RCC 7860 (cell line): ENCODE data around the gene KRT71.

ENCODE experiments used
- DNase-seq: peaks from one replicate; pipeline ENCODE4 v3.0.0-alpha.2; 2015; ENCODE audit warnings: low spot score
- FAIRE-seq: peaks from 2 replicates; lab custom pipeline; 2012; peaks lifted over from hg19 to GRCh38; lab: Jason Lieb, UNC

Gene KRT71

GRCh38 chr12:52523824-52524223 is 29.1 kb downstream of the KRT71 start:
- no peak for DNase-seq
- no peak for FAIRE-seq

GRCh38 chr12:52522346-52523011 is 30.5 kb downstream of the KRT71 start:
- no peak for FAIRE-seq

GRCh38 chr12:52521568-52522266 is 31.2 kb downstream of the KRT71 start:
- peak; percentile 23 for DNase-seq
- no peak for FAIRE-seq

More at GRCh38 chr12:52522346-52523011, 30.5 kb downstream of the KRT71 start:
- DNase-seq = no peak

DNA sequence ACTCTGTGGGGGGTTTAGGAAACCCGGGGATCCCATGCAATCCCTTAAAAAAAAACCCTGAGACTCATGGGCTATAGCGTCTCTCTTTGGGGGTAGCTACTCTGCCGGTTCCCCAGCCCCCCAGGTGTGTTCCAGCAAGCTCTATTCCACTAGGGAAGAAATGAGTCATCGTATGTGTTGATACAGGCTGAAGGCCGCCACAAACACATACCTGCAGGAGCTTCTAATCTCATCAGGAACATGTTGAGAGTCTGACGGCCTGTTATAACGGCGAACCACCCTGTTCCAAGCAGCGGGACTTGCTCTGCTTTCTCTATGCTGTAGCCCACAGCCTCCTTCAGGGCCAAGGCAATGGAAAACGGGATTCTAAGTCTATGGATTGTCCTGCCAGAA is 31.8 kb downstream of the KRT71 start:
- DNase-seq = peak; percentile 22
- FAIRE-seq = no peak

- DNase-seq (no peak), FAIRE-seq (no peak)
Measured at GRCh38 chr12:52519826-52520662, 32.9 kb downstream of the KRT71 start, which contains the start of gene KRT5. TSS of gene KRT5 (minus strand) at chr12:52520394. CDS start at chr12:52520296, 98 bp downstream.

DNA sequence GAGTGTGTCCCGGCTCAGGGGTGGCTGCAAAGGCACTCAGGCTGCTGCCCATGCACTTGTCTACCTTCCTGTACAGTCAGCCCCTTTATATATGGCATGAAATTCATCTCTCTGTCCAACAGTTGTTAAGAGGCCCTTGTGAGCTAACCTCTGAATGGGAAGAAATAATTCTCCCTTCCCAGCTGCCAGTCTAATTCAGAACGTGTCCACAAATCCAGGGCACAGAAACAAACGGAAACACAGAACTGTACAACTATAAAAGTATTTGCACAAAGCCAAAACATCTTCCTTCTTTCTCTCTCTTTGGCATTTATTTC is 33.6 kb downstream of the KRT71 start:
- no peak for DNase-seq
- FAIRE-seq = no peak

DNA sequence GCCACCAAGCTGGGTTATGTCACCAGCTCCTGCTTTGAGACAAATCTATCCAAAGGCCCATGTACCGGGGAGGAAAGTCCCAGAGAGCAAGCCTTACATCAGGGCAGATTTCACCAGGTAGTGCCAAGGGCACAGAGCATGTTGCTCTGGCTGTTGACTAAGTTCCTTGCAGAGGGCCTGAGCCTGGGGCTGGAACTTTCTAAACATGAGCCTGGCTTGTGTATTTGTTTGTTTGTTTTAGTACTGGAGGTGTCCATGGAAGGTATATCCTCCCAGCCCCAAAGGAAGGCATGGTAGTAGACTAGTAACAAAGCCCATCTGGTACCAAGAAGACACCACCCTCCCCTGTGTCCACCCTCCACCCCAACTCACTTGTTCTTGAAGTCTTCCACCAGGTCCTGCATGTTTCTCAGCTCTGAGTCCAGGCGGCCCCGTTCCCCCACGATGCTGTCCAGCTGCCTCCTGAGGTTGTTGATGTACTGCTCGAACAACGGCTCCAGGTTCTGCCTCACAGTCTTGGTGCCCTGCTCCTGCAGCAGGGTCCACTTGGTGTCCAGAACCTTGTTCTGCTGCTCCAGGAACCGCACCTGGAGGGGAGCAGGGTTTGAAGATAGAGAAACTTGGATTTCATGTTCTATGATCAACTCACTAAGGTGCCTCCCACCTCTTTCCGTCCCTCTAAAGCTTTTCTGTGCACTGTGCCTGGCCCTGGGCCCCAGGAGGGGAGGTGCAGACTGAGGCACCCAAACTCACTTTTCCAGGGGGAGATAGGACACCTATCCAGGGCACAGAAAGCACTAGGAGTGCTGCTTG is 34.2 kb downstream of the KRT71 start:
- FAIRE-seq = no peak
- DNase-seq = no peak

DNA sequence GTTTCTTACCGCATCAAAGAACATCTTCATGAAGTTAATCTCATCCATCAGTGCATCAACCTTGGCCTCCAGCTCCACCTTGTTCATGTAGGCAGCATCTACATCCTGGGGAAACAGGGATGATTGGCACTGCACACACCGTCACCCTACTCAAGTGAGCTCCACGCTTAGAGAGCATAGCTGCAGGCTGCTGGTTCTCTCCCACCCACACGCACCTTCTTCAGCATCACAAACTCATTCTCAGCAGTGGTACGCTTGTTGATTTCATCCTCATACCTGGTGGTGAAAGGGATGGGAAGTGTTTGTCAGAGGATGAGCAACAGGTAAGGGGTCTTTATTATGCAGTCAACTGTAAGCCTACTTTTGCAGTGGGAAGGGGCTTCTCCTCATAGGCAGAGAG is 35.1 kb downstream of the KRT71 start:
- FAIRE-seq (no peak), DNase-seq (no peak)

DNA sequence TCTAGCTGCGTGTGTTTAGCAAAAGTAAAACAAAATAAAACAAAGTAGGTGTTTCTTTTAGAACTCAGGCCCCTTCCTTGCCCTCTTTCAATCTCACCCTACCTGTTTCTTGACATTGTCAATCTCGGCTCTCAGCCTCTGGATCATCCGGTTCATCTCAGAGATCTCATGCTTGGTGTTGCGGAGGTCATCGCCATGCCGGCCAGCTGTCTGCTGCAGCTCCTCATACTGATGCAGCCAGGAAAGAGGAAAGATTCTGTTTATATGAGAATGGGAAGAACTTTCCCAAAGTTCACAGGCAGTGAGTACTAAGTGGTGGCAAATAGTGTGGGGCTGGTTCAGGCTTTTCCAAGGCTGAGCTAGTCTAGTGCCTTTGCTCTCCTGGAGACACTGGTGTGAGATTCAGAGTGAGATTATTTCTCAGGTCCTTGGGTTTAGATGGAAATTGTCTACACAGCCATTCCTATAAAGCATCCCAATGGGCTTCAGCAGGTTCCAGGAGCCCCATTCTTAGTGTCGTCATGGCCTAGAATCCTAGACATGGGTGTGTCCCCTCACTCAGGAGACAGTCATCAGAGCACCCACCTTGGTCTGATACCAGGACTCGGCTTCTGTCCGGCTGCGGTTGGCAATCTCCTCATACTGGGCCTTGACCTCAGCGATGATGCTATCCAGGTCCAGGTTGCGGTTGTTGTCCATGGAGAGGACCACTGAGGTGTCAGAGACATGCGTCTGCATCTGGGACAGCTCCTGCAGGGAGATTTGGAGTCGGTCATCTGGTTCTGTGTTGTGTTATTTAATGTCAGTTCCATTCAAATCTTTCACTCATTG is 35.7 kb downstream of the KRT71 start:
- DNase-seq = no peak
- no peak for FAIRE-seq

- FAIRE-seq (no peak), DNase-seq (peak; percentile 65)
Measured at GRCh38 chr12:52515927-52516831, 36.8 kb downstream of the KRT71 start.

DNA sequence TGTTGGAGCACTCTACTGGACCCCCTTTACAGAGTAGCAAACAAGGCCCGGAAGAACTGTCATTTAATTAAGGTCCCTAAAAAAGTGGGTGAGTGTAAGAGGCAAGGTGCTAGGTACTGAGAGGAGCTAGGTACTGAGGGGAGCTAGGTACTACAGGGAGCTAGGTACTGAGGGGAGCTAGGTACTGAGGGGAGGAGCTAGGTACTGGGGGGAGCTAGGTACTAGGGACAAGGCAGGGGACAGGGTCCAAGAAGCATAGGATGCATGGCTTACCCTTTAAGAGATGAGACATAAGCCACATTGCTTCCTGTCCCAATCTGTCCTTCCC is 37.7 kb downstream of the KRT71 start:
- no peak for FAIRE-seq
- DNase-seq = no peak

DNA sequence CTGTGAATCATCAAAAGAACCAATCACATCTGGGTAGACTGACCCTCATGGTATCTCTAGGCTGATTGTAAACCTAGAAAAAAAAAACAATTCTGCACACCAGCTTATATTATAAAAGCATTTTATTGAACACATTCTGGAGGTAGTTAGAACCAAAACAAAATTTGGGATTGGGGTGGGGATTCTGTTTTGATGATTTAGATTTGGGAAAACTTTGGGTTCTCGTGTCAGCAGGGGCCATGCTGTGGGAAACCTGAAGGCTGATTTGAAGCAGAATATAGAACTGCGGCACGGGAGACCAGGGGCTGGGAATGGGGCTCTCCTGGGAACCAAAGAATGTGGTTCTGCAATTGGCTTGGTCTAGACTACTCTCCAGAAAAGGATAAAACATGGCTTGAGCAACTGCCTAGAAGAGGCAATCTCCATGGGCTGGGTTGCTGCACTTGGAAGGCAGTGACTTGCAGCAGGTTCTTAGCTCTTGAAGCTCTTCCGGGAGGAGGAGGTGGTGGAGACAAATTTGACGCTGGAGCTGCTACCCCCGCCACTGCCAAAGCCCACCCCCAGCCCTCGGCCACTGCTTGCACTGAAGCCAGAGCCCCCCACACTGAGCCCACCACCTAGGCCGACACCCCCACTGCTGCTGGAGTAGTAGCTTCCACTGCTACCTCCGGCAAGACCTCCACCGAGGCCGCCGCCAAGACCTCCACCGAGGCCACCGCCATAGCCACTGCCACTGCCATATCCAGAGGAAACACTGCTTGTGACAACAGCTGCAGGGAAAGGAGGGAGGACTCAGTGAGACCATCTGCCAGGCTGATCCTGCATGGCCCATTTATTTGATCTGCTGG is 38.2 kb downstream of the KRT71 start:
- FAIRE-seq (no peak), DNase-seq (no peak)

DNA sequence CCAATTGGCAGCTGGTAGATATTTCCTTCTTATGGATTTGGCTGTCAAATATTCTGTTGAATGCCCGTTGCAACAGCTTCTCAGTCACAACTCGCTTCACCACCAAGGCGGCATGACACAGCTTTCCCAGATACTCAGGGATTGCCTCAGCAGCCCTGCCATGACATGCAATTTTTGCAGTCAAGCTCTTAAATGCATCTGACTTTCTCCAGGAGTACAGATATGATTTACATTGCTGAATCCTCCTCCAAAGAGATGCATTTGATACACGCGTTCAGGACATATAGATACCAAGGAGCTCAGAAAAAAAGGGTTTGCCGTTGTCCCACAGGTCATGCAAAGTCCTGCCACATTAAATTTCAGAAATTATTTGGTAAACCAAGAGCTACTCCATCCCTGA is 39.2 kb downstream of the KRT71 start:
- DNase-seq = no peak
- no peak for FAIRE-seq

GRCh38 chr12:52508211-52508610 is 44.7 kb downstream of the KRT71 start:
- no peak for FAIRE-seq
- no peak for DNase-seq

DNA sequence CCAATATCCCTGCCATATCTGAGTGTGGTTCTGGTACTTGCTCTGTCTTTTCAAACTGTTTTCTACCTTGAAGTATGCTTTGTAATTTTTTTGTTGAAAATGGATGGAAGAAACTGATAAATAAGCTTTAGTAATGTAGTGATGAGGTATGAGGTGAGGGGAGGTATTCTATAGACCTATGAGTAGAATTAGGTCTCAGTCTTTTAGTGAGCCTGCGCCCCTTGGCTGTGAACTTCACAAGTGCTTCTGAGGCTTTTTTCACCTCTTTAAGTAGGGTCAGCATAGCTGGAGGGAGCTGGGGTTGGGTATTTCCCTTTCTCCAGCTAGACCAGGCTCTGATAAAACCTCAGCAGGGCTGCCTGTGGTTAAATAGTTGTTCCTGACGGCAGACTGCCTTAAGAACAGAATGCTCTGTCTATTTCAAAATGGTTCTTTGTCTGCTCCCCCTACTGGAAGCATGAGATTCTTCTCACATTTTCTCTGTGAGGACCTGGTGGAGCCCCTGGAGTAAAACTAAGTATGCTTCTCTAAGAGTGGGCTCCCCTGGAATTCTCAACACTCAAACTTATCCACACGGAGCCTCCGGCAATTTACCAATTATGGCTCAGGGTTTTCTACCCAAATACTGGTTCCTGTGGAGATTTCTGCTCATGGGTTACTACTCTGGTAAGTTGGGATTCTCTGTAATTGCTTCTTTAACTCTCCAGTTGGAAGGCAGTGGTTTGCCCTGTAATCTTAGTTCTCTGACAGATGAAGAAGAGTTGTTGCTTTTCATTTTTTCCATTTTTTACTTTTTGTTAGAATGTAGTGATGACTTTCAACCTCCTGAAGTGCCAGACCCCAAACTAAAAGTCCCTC is 45.9 kb downstream of the KRT71 start:
- no peak for FAIRE-seq
- peak; percentile 47 for DNase-seq

DNA sequence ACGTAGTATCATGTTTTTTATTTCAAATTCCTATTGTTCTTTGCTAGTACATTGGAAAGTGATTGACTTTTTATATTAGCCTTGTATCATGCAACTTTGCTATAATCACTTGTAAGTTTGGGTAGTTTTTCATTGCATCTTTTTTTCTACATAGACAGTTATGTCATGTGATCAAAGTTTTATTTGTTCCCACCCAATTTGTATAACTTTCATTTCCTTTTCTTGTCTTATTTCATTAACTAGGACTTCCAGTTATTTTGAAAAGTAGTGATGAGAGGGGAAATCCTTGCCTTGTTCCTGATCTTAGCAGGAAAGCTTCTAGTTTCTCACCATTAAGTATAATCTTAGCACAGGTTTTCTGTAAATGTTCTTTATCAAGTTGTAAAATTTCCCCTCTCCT is 50.1 kb downstream of the KRT71 start:
- DNase-seq (no peak), FAIRE-seq (no peak)

DNA sequence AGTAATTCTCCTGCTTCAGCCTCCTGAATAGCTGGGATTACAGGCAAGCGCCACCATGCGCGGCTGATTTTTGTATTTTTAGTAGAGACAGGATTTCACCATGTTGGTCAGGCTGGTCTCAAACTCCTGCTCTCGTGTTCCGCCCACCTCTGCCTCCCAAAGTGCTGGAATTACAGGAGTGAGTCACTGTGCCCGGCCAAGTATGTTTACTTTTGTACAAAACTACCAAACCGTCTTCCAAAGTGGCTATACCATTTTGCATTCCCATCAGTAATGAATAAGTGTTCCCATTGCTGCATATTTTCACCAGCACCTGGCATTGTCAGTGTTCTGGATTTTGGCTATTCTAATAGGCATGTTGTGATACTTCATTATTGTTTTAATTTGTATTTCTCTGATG is 51.5 kb downstream of the KRT71 start:
- FAIRE-seq (no peak), DNase-seq (no peak)
